AG09319 (cell line): Measurements from ENCODE around the gene SGSH.
"Not testable (repeated sequence)": the region's sequence is repeated elsewhere in the genome, so short reads cannot be mapped to it uniquely, and the experiment has no call there.

Experiments
- DNase-seq: peaks from one replicate; pipeline ENCODE4 v3.0.0-alpha.2; 2010; ENCODE audit warnings: low read depth; ENCODE audit errors: extremely low read depth
- TF ChIP-seq, protein P1 (sequence below): IDR thresholded peaks from 2 replicates; pipeline ENCODE4 v1.5.1; 2011; ENCODE audit warnings: low read depth, mild to moderate bottlenecking, inconsistent platforms, low read length, moderate library complexity

The SGSH gene

DNA sequence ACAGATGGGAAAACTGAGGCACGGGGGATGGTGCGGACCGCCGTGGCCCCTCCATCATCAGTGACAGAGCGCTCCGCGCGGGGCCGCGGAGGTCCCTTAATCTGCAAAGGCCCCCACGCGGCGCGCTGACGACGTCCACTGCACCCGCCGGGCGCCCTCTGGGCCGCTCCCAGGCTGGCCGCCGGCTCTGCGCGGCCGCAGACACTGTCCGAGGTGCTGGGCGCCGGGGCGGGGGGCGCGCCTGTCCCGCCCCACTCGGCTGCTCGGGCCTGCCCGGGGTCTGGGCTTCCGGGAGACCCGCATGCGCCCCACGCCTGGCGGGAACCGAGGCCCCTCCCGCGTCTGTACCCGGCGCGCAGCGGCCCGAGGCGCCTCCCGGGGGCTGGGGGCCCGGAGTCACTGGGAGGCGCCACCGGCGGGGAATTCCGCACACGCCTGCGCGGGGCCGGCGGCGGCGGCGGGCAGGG, 40.0 kb upstream of the SGSH start:
- TF ChIP-seq, protein P1, sequence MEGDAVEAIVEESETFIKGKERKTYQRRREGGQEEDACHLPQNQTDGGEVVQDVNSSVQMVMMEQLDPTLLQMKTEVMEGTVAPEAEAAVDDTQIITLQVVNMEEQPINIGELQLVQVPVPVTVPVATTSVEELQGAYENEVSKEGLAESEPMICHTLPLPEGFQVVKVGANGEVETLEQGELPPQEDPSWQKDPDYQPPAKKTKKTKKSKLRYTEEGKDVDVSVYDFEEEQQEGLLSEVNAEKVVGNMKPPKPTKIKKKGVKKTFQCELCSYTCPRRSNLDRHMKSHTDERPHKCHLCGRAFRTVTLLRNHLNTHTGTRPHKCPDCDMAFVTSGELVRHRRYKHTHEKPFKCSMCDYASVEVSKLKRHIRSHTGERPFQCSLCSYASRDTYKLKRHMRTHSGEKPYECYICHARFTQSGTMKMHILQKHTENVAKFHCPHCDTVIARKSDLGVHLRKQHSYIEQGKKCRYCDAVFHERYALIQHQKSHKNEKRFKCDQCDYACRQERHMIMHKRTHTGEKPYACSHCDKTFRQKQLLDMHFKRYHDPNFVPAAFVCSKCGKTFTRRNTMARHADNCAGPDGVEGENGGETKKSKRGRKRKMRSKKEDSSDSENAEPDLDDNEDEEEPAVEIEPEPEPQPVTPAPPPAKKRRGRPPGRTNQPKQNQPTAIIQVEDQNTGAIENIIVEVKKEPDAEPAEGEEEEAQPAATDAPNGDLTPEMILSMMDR, result no peak
- peak; percentile 59 for DNase-seq

DNA sequence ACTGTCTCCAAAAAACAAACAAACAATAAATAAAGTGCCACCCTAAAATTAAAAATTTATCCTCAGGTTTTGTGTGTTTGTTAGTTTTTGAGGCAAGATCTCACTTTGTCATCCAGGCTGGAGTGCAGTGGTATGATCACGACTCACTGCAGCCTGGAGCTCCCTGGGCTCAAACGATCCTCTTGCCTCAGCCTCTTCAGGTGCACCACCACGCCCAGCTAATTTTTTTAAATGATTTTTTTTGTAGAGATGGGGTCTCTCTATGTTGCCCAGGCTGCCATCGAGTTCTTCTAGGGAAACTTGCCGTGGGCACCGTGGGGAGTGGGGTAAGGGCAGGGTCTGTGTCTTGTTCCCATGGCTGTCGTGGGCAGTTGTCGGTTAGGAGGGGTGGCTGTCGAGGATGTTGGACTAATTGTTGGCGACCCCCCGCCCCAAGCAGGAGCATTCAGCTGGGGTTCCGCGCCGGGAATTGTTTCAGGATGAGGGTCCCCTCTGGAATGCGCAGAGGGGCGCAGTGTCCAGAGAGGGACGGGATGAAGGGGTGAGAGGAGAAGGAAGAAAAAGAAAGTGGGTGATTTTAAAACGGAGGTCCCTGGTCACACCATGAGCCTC, 39.4 kb upstream of the SGSH start:
- TF ChIP-seq, protein P1, result no peak
- DNase-seq, result no peak

DNA sequence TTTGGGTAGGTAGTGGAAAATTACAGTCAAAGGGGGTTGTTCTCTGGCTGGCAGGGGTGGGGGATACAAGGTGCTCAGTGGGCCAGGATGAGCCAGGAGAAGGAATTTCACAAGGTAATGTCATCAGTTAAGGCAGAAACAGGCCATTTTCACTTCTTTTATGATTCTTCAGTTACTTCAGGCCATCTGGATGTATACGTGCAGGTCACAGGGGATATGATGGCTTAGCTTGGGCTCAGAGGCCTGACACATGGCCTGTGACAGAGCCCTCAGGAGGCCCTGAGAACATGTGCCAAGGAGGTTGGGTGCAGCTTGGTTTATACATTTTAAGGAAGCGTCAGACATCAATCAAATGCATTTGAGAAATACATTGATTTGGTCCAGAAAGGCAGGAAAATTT, 38.2 kb upstream of the SGSH start:
- not testable (repeated sequence) for DNase-seq

DNA sequence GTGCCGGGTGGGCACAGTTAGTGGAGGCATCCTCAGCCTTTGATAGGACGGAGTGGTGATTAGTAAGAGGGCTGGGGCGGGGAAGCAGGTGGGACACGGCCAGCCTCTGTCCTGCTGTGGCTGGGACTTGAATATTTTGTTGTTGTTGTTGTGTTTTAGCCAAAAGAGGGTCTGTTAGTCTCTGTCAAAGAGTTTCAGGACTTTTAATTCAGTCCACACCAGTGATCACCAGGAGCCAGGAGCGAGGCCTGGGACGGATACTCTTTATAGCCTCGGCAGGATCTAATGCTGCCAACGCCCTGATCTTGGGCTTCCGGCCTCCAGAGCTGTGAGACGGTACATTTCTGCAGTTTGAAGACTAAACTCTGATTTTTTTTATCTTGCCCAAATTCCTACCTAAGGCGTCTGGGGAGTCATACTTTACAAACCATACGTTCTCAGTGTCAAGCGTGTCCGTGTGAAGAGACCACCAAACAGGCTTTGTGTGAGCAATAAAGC, 37.6 kb upstream of the SGSH start:
- TF ChIP-seq, protein P1, result no peak
- no peak for DNase-seq

DNA sequence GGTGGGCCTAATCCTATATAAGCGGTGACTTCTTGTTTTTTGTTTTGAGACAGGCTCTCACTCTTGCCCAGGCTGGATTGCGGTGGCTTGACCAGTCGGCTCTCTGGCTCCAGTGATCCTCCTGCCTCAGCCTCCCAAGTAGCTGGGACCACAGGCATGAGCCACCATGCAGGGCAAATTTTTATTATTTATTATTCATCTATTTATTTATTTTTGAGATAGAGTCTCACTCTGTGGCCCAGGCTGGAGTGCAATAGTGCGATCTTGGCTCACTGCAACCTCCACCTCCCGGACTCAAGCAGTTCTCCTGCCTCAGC, 35.9 kb upstream of the SGSH start:
- DNase-seq, result no peak
- TF ChIP-seq, protein P1, result no peak

DNA sequence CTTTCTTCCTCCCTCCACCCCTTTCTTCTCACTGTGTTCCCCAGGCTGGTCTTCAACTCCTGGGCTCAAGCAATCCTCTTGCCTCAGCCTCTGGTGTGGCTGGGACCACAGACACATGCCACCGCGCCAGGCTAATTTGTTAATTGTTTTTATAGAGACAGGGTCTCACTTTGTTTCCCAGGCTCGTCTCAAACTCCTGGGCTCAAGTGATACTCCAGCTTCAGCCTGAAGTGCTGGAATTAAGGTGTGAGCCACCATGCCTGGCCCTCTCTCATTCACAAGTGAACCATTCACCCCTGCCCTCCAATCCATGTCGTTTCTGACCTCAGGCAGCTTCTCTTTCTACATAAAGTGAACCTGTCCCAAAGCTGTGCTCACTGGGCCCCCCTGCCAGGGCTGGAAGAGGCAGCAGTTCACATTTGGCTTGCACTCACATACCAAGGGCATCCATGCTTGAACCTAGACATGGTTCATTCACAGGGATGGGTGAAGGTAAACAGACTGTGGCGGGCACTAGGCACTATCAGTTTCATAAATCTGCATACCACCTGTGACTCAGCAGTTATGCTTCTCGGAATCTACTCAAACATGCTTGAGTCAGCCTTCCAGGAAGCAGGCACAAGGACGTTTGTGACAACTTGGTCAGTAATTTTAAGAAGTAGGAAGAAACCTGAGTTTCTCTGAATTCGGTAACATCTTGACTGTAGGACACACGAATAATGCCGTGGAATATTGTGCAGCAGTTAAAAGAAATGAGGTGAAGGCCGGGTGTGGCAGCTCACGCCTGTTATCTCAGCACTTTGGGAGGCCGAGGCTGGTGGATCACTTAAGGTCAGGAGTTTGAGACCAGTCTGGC, 34.5 kb upstream of the SGSH start:
- peak; percentile 88 for DNase-seq
- TF ChIP-seq, protein P1, result no peak; the same call in 1 of the 2 replicates

DNA sequence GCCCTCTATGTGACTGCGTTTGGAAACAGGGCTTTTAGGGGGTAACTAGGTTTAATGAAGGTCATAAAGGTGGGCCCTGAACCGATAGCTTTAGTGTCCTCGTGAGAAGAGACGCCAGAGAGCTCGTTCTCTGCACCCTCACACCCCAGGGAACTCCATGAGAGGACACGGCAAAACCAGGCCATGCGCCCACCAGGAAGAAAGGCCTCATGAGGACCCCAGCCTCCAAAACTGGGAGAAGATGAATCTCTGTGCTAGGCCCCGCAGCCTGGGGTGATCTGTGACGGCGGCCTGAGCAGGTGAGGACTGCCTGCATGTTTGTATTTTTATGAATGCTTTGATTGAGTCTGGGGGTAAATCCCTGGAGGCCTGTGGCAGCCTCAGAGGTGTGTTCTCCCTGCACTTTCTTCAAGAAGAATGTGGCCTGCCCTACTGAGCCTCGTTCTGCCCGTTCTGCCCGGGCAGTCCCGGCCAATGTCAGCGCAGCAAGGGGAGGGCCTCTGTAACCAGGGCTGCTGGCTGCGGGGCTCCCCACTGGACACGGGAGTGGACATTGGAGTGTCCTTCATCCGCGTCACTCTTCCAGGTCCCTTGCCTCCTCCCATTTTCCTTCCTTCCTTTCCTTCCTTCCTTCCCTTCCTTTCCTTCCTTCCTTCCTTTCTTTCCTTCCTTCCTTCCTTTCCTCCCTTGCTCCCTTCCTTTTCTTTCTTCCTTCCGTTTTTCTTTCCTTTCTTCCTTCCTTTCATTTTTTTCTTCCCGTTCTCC, 33.7 kb upstream of the SGSH start:
- no peak for DNase-seq
- TF ChIP-seq, protein P1, result no peak
